G401 (cell line): ENCODE data around the gene SPIRE1. TPM values are rescaled to one million over a fixed set of nuclear protein-coding genes. Genes with fewer than 3 reads are reported as not detected.
"Not testable (repeated sequence)": the region's sequence is repeated elsewhere in the genome, so short reads cannot be mapped to it uniquely, and the experiment has no call there.

Source experiments
- DNase-seq: peaks from one replicate; pipeline ENCODE4 v3.0.0-alpha.2; 2015; ENCODE audit warnings: low spot score
- in situ Hi-C: cut with HindIII; loops from 2 replicates; pipeline ENCODE4 v1.10.0; 2016; ENCODE audit warnings: low sequenced_read_pairs, mixed read lengths
- total RNA-seq: library from RNA; depleted of rRNA; stranded (reverse); fragments of >200 nt; shearing (Covaris generic); gene quantifications from 2 replicates; pipeline ENCODE4 v1.2.3, GENCODE V29; 2014

Gene SPIRE1
- total RNA-seq, 1 experiment from 2014 or later: 32.9 TPM

- DNase-seq: no peak
- in situ Hi-C loops: no loop called here
Measured at GRCh38 chr18:12433829-12434540, 223.9 kb downstream of the SPIRE1 start.

GRCh38 chr18:12432881-12433280 lies 225.0 kb downstream of the SPIRE1 start:
- no peak for DNase-seq

GRCh38 chr18:12432196-12432595 lies 225.7 kb downstream of the SPIRE1 start:
- in situ Hi-C loops: no loop called here
- DNase-seq: no peak

More at GRCh38 chr18:12432881-12433280, 225.0 kb downstream of the SPIRE1 start:
- in situ Hi-C loops: no loop called here

- in situ Hi-C loops: no loop called here
- no peak for DNase-seq
Measured at GRCh38 chr18:12431561-12431960, 226.3 kb downstream of the SPIRE1 start.

GRCh38 chr18:12430137-12430990 lies 227.5 kb downstream of the SPIRE1 start:
- in situ Hi-C loops: no loop called here
- DNase-seq: no peak

- no peak for DNase-seq
- in situ Hi-C loops: no loop called here
Measured at GRCh38 chr18:12429556-12429955, 228.4 kb downstream of the SPIRE1 start.

GRCh38 chr18:12428923-12429322 lies 229.0 kb downstream of the SPIRE1 start:
- in situ Hi-C loops: no loop called here
- DNase-seq: no peak

- in situ Hi-C loops: no loop called here
- DNase-seq: no peak
Measured at GRCh38 chr18:12426924-12427323, 231.0 kb downstream of the SPIRE1 start.

- in situ Hi-C loops: no loop called here
- no peak for DNase-seq
Measured at GRCh38 chr18:12424252-12424651, 233.7 kb downstream of the SPIRE1 start.

GRCh38 chr18:12423820-12424219 lies 234.1 kb downstream of the SPIRE1 start:
- in situ Hi-C loops: no loop called here
- DNase-seq: peak; percentile 80

GRCh38 chr18:12423393-12423792 lies 234.5 kb downstream of the SPIRE1 start:
- no peak for DNase-seq
- in situ Hi-C loops: no loop called here

GRCh38 chr18:12422936-12423335 lies 235.0 kb downstream of the SPIRE1 start:
- in situ Hi-C loops: no loop called here

GRCh38 chr18:12421732-12422131 lies 236.2 kb downstream of the SPIRE1 start:
- no peak for DNase-seq
- in situ Hi-C loops: no loop called here

More at GRCh38 chr18:12422936-12423335, 235.0 kb downstream of the SPIRE1 start:
- peak; percentile 64 for DNase-seq

- in situ Hi-C loops: no loop called here
- DNase-seq: peak; percentile 87
Measured at GRCh38 chr18:12420821-12421421, 237.0 kb downstream of the SPIRE1 start.

GRCh38 chr18:12417687-12418086 lies 240.2 kb downstream of the SPIRE1 start:
- in situ Hi-C loops: no loop called here
- no peak for DNase-seq

- no peak for DNase-seq
- in situ Hi-C loops: no loop called here
Measured at GRCh38 chr18:12416098-12416729, 241.7 kb downstream of the SPIRE1 start.

- DNase-seq: no peak
- in situ Hi-C loops: no loop called here
Measured at GRCh38 chr18:12411456-12411855, 246.5 kb downstream of the SPIRE1 start.

GRCh38 chr18:12410747-12411146 lies 247.2 kb downstream of the SPIRE1 start:
- in situ Hi-C loops, DNase-seq: not testable (repeated sequence)

GRCh38 chr18:12410081-12410481 lies 247.8 kb downstream of the SPIRE1 start:
- DNase-seq: peak; percentile 23
- in situ Hi-C loops: no loop called here
